Neural crest cell (in vitro differentiated cells): ENCODE results near the gene DOCK3. TPM values are rescaled to one million over a fixed set of nuclear protein-coding genes. Genes with fewer than 3 reads are reported as not detected.

Source experiments
- DNase-seq: peaks from one replicate; pipeline ENCODE4 v3.0.0; 2021; ENCODE audit warnings: low read depth, mixed read lengths, low spot score
- H3K27ac Mint-ChIP-seq: one replicate; pipeline ENCODE4 v1.8.0; 2021; ENCODE audit warnings: mild to moderate bottlenecking, mixed read lengths; ENCODE audit not compliant: unreplicated experiment
- H3K27me3 Mint-ChIP-seq: 2 replicates; pipeline ENCODE4 v1.8.0; 2021; ENCODE audit warnings: low read depth, mild to moderate bottlenecking, mixed read lengths
- H3K36me3 Mint-ChIP-seq: 2 replicates; pipeline ENCODE4 v1.8.0; 2021; ENCODE audit warnings: low read depth, mild to moderate bottlenecking, mixed read lengths
- H3K4me1 Mint-ChIP-seq: 2 replicates; pipeline ENCODE4 v1.8.0; 2021; ENCODE audit warnings: mixed read lengths
- H3K4me3 Mint-ChIP-seq: one replicate; pipeline ENCODE4 v1.8.0; 2021; ENCODE audit warnings: mild to moderate bottlenecking, mixed read lengths
- H3K9me3 Mint-ChIP-seq: 2 replicates; pipeline ENCODE4 v1.8.0; 2021; ENCODE audit warnings: mixed read lengths
- CTCF ChIP-seq: fragments of 200-600 bp; sonication (generic); conservative IDR thresholded peaks from 2 replicates; pipeline ENCODE4 v1.5.0; 2021; ENCODE audit warnings: antibody characterized with exemption, mild to moderate bottlenecking
- total RNA-seq: library from RNA; stranded (reverse); gene quantifications from 2 replicates; pipeline ENCODE4 v1.2.1, GENCODE V29; 2021

Gene DOCK3
- total RNA-seq, 1 donor from 2014 or later = 5.0 TPM

- TF ChIP-seq CTCF = no peak
- DNase-seq = no peak
- no peak overlapping the region for H3K4me3 Mint-ChIP-seq
- no peaks in the 10 kb centered on the region for H3K4me1 Mint-ChIP-seq
- peaks cover 9% of the 10 kb centered on the region for H3K36me3 Mint-ChIP-seq
- H3K27me3 Mint-ChIP-seq = no peaks in the 10 kb centered on the region
- no peak overlapping the region for H3K27ac Mint-ChIP-seq
- H3K9me3 Mint-ChIP-seq = peaks cover 5% of the 10 kb centered on the region
These were observed 471.3 kb downstream of the DOCK3 start for GRCh38 chr3:51145811-51146585.

DNA sequence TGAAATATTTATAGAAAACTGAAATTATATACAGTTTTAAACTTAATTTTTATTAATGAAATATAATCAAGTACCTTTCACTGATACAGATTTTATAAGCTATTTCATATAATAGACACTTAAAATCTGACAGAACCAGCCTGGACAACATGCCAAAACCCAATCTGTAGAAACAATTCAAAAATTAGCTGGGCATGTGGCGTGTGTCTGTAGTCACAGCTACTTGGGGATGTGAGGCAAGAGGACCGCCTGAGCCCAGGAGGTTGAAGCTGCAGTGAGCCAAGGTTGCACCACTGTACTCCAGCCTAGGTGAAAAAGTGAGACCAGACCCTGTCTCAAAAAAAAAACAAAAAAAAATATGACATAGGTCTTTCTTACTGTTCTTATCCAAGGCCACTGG is 472.1 kb downstream of the DOCK3 start:
- Mint-ChIP-seq H3K9me3 (peaks cover 5% of the 10 kb centered on the region), H3K36me3 (peaks cover 9% of the 10 kb centered on the region), H3K27me3 (no peaks in the 10 kb centered on the region), H3K27ac (no peak overlapping the region), H3K4me3 (no peak overlapping the region), H3K4me1 (no peaks in the 10 kb centered on the region)
- no peak for DNase-seq
- TF ChIP-seq CTCF = no peak

DNA sequence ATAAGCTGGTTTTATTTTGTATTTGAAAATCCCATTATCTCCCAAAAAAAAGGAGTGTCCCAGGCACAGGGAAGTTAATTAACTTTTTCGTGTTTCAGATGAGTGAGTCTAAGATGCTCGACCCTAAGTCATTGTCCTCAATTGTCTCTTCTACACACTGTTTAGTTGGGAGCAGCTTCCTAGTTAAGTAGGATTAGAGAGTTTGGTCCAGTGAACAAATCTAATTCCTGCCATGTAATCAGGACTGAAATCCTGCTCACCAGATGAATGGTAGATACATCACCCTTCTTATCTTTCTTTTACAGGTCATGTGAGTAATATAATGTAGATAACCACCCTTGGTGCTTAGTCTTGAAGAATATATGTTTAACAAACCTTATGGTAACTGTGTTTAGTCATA is 481.4 kb downstream of the DOCK3 start:
- no peaks in the 10 kb centered on the region for H3K9me3 Mint-ChIP-seq
- no peaks in the 10 kb centered on the region for H3K4me1 Mint-ChIP-seq
- H3K36me3 Mint-ChIP-seq = no peaks in the 10 kb centered on the region
- H3K27ac Mint-ChIP-seq = no peak overlapping the region
- no peak for TF ChIP-seq CTCF
- no peak for DNase-seq
- H3K4me3 Mint-ChIP-seq = no peak overlapping the region
- no peaks in the 10 kb centered on the region for H3K27me3 Mint-ChIP-seq

GRCh38 chr3:51163051-51163450 is 488.3 kb downstream of the DOCK3 start:
- no peak for TF ChIP-seq CTCF
- peaks cover under 1% of the 10 kb centered on the region for H3K36me3 Mint-ChIP-seq

DNA sequence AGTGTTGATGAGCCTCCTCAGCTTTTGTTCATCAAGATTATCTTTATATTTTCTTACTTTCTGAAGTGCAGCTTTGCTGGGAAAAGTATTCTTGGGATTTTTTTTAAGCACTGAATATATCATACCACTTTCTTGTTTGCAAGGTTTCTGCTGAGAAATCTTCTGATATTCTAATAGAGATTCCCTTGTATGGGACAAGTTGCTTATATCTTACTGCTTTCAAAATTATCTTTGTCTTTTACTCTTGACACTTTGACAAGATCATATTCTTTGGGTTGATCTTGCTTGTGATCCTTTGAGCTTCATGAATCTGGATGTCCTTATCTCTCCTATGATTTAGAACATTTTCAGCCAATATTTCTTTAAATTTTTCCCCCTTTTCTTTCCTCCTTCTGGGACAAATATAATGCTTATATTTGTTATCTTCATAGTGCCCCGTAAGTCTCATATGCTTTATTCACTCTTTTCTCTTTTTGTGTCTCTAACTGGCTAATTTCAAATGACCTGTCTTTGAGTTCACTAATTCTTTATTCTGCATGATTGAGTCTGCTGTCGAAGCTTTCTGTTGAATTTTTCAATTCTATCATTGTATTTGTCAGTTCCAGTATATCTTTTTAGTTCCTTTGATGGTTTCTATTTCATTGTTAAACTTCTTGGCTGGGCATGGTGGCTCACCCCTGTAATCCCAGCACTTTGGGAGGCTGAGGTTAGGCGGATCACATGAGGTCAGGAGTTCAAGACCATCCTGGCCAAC is 499.0 kb downstream of the DOCK3 start:
- no peak overlapping the region for H3K4me3 Mint-ChIP-seq
- DNase-seq = no peak
- peaks cover 20% of the 10 kb centered on the region for H3K9me3 Mint-ChIP-seq
- no peaks in the 10 kb centered on the region for H3K27me3 Mint-ChIP-seq
- no peak for TF ChIP-seq CTCF
- H3K27ac Mint-ChIP-seq = no peak overlapping the region
- no peaks in the 10 kb centered on the region for H3K4me1 Mint-ChIP-seq
- peaks cover 44% of the 10 kb centered on the region for H3K36me3 Mint-ChIP-seq

More at GRCh38 chr3:51163051-51163450, 488.3 kb downstream of the DOCK3 start:
- Mint-ChIP-seq H3K27ac (no peak overlapping the region), H3K4me1 (no peaks in the 10 kb centered on the region), H3K27me3 (no peaks in the 10 kb centered on the region), H3K9me3 (peaks cover under 1% of the 10 kb centered on the region), H3K4me3 (no peak overlapping the region)
- DNase-seq = no peak
